Glomerular visceral epithelial cell (primary cell): ENCODE data around the gene C19orf44.
A peak's percentile ranks its signal among the peaks of the same experiment; 100 is the strongest.
"Not testable (repeated sequence)": the region's sequence is repeated elsewhere in the genome, so short reads cannot be mapped to it uniquely, and the experiment has no call there.

Experiments used
- DNase-seq: peaks from one replicate; pipeline ENCODE4 v3.0.0-alpha.2; 2016; ENCODE audit errors: extremely low spot score

The C19orf44 gene

GRCh38 chr19:16495982-16496612 is at the start of gene C19orf44, which contains the start of gene CALR3:
Gene C19orf44 (plus strand): TSS chr19:16496394. CDS start chr19:16500793, 4,399 bp downstream.
Gene CALR3 (minus strand): TSS chr19:16496167. CDS start chr19:16496129, 38 bp downstream.
- peak; percentile 99 for DNase-seq

- DNase-seq, result peak; percentile 88
Observed at GRCh38 chr19:16446724-16447368, 49.3 kb upstream of the C19orf44 start.

- DNase-seq, result not testable (repeated sequence)
Observed at GRCh38 chr19:16448872-16449271, 47.3 kb upstream of the C19orf44 start.

DNA sequence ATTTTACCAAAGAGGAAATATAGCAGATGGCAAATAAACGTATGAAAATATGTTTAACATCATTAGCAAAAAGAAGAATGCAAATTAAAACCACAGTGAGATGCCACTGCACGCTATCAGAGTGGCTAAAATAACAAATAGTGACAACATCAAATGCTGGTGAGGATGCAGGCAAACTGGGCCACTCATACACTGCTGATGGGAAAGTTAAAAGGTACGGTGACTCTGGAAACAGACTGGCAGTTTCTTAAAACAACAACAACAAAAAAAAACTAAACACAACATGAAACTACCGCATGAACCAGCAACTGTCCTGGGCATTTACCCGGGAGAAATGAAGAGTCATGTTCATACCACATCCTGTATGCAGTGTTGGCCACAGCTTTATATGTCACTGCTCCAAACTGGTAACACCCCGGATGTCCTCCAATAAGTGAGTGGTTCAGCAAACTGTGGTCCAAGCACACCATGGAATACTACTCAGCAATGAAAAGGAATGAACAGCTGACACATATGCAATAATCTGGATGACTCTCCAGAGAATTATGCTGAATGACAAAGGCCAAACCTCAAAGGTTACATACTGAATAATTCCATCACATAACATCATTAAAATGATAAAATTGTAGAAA is 46.7 kb upstream of the C19orf44 start:
- peak; percentile 51 for DNase-seq

- no peak for DNase-seq
Observed at GRCh38 chr19:16452325-16452724, 43.9 kb upstream of the C19orf44 start.

DNA sequence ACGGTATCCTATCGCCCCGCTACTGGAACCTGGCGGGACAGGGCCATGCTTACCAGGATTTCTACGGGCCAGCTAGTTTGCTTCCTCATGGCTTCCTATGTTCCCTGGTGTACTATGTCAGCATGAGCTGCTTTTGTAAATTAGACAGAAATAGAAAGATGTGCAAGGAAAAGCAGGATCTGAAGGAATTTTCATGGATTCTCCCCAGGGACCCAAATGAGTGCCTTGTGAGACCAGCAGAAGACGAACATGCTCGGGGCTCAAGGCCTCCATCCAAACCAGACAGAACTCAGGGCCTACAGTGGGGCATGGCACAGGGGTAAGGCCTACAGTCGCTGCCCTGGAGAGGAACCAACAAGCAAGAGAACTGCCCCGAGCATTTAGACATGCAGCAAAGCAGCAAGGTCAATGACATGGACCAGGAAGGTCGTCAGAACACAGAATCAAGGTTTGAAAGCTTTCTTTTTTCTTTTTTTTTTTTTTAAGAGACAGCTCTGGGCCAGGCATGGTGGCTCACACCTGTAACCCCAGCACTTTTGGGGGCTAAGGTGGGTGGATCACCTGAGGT is 41.8 kb upstream of the C19orf44 start:
- DNase-seq, result no peak

GRCh38 chr19:16455489-16455888 is 40.7 kb upstream of the C19orf44 start:
- DNase-seq, result no peak

DNA sequence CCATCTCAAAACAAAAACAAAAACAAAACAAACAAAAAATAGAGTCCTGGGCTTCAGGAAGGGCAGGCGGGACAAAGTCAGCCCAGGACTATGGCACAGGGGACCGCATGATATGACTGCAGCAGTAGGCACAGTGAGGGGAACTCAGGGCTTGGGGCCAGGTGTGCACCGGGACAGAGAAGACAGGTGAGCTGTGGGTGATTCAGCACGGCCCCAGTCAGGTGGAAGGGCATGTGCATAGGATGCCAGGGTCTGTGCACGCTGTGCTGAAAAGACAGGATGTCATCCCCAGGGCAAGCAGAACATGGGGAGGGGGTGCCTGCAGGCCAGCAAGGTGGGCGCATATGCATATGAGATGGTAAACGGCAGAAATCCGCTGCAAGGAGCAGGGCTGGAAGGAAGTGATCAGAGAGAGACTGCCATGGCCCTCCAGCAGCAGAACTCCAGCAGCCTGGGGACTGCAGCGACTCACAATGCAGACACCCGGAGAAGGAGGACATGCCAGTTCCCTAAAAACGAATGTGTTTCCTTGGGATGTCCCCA is 39.5 kb upstream of the C19orf44 start:
- no peak for DNase-seq

DNA sequence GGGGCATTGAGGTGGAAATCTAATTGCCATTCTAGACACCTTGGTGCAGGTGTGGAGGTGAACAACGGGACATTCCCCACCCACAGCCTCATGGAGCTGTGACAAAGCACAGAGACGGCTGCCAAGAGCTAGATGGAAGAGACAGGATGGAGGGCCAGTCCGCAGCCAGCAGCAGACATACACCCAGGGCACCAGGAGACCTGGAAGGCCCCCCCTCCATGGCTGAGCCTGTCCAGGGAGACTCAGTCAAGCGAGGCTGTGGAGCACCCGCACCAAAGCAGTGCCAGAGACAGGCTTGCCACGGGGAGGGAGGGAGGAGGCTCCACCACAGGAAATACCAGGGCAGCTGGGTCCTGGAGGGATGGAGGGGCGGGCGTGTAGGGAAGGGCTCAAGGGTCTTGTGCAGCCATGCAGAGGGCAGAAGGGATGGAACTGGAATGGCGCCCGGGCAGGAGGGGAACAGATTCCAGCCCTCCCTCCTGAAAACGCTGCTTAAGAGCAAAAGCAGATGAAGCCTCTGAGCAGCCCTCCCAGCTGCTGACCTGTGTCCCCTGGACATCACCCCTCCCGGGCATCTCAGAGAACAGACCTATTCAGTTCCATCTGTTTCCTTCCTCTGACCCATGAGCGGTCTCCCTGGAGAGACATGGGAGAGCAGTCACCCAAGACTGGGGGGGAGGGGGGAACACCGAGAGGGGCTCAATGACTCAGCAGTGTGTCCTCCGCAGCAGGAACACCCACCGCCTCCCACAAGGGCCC is 38.8 kb upstream of the C19orf44 start:
- peak; percentile 96 for DNase-seq

DNA sequence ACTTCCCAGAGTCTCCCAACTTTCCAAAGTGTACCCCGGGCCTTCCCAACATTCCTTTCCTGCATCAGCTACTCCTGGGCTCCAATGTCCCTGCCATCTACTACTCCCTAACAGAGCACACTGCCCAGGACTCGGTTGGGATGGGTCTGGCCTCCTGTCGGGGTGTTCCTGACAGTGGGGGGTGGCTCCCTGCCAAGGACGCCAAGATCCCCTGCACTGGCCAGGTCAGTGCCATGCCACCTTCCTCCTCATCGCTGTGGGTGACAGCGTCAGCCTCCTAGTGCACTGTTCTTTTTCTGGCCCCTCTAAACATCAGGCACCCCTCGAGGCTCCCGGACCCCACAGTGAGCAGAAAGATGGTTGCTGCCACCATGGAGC is 38.3 kb upstream of the C19orf44 start:
- no peak for DNase-seq

DNA sequence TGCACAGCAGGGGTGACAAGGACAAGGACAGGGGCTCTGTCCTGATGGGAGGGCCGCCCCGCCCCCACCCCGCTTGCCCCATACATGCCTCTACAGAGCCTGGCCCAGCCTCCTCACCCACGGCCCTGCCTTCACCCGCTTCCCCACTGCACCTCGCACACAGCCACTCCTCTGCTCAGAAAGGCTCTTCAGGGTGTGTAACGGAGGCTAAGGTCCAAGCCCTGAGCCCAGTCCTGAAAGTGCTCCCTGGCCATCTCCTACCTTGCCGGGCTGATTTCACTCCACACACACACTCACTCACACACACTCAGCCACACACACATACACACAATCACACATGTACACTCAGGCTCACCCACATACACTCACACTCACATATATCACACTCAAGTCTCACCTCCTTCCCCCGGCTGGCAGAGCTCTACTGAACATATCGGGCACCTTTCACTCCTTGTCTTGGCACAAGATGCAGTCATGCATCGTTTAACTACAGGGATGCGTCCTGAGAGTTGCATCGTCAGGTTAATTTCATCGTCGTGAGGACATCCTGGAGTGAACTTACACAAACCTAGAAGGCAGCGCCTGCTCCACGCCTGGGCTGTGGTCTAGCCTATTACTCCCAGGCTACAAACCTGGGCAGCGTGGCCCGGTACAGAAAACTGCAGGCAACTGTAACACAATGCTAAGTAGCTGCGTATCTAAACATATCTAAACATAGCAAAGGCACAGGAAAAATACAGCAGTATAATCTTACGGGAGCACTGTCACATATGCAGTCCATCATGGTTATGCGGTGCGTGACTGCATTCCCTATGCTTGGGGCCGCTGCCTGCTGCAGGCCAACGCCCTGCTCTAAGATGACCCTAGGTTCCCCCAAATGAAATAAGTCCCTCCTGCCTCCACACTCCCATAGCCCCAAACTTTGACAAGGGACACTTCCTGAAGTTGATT is 37.5 kb upstream of the C19orf44 start:
- DNase-seq, result peak; percentile 52

- no peak for DNase-seq
Observed at GRCh38 chr19:16459680-16460079, 36.5 kb upstream of the C19orf44 start.

DNA sequence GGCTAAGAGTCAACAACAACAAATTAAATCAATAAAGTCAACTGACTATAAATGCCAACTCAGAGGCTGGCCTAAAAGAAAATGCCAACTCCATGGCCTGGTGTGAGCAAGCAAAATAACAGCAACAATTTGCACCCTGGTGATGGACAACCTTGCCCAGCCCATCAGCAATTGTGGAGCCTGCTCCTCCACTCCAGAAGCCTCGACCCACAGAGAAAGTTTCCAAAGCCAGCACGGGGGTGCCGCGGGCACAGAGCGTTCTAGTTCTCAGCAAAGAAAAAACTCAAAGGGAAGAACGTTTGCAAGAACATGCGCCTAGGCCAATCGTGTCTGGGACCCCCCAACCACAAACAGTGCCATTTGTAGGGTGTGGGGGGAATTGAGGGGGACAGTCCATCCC is 35.7 kb upstream of the C19orf44 start:
- no peak for DNase-seq

- DNase-seq, result no peak
Observed at GRCh38 chr19:16461630-16462051, 34.6 kb upstream of the C19orf44 start.

- peak; percentile 65 for DNase-seq
Observed at GRCh38 chr19:16462757-16463250, 33.4 kb upstream of the C19orf44 start.

- no peak for DNase-seq
Observed at GRCh38 chr19:16463341-16463990, 32.7 kb upstream of the C19orf44 start.

- DNase-seq, result peak; percentile 51
Observed at GRCh38 chr19:16463991-16464575, 32.1 kb upstream of the C19orf44 start.

- DNase-seq, result no peak
Observed at GRCh38 chr19:16465239-16465638, 31.0 kb upstream of the C19orf44 start.

DNA sequence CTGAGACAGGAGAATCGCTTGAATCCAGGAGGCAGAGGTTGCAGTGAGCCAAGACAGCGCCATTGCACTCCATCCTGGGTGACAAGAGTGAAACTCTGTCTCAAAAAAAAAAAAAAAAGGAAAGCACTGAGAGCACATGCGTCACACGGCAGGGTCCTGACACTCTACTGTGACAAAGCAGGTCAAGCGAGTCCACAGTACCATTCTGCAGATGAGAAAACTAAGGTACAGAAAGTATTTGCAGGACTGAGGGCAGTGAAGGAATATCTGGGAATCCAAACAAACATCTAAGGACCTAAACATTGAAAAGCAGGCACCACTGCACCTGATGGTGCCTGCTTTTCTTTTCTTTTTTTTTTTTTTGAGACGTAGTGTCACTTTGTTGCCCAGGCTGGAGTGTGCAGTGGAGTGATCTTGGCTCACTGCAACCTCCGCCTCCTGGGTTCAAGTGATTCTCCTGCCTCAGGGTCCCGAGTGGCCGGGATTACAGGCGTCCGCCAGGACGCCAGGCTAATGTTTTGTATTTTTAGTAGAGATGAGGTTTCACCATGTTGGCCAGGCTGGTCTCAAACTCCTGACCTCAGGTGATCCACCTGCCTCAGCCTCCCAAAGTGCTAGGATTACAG is 29.3 kb upstream of the C19orf44 start:
- not testable (repeated sequence) for DNase-seq
